ENCODE results near the gene ANTXR2.

ANTXR2 gene

GRCh38 chr4:79948739-79949138 lies 124.3 kb downstream of the ANTXR2 start:
- Histone ChIP-seq H3K27me3 (ENCODE audit: insufficient read depth, poor library complexity, severe bottlenecking) (no peaks in the 10 kb centered on the region), H3K27ac (replicated peaks) (no peak overlapping the region), H3K4me3 (replicated peaks; ENCODE audit: insufficient read depth, low read length) (no peak overlapping the region)
- TF ChIP-seq POLR2AphosphoS5 (IDR thresholded peaks at IDR 0.05; ENCODE audit: low read depth): no peak
- TF ChIP-seq, protein P1, sequence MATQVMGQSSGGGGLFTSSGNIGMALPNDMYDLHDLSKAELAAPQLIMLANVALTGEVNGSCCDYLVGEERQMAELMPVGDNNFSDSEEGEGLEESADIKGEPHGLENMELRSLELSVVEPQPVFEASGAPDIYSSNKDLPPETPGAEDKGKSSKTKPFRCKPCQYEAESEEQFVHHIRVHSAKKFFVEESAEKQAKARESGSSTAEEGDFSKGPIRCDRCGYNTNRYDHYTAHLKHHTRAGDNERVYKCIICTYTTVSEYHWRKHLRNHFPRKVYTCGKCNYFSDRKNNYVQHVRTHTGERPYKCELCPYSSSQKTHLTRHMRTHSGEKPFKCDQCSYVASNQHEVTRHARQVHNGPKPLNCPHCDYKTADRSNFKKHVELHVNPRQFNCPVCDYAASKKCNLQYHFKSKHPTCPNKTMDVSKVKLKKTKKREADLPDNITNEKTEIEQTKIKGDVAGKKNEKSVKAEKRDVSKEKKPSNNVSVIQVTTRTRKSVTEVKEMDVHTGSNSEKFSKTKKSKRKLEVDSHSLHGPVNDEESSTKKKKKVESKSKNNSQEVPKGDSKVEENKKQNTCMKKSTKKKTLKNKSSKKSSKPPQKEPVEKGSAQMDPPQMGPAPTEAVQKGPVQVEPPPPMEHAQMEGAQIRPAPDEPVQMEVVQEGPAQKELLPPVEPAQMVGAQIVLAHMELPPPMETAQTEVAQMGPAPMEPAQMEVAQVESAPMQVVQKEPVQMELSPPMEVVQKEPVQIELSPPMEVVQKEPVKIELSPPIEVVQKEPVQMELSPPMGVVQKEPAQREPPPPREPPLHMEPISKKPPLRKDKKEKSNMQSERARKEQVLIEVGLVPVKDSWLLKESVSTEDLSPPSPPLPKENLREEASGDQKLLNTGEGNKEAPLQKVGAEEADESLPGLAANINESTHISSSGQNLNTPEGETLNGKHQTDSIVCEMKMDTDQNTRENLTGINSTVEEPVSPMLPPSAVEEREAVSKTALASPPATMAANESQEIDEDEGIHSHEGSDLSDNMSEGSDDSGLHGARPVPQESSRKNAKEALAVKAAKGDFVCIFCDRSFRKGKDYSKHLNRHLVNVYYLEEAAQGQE (IDR thresholded peaks at IDR 0.05; ENCODE audit: insufficient replicate concordance, low read depth): no peak
- TF ChIP-seq CTCF (IDR thresholded peaks at IDR 0.05; ENCODE audit: insufficient read depth, low read length): no peak
- no peak for TF ChIP-seq SPI1 (IDR thresholded peaks at IDR 0.05; ENCODE audit: borderline replicate concordance, low read depth)
- no peak for TF ChIP-seq GABPA (IDR thresholded peaks at IDR 0.05; ENCODE audit: low read depth)
- no peak for DNase-seq (ENCODE audit: low read depth in 1 of 2, low spot score in 1 of 2)

- no peak for DNase-seq (ENCODE audit: low read depth in 1 of 2, low spot score in 1 of 2)
- no peak for TF ChIP-seq SPI1 (IDR thresholded peaks at IDR 0.05; ENCODE audit: borderline replicate concordance, low read depth)
- TF ChIP-seq POLR2AphosphoS5 (IDR thresholded peaks at IDR 0.05; ENCODE audit: low read depth): no peak
- no peak for TF ChIP-seq CTCF (IDR thresholded peaks at IDR 0.05; ENCODE audit: insufficient read depth, low read length)
- TF ChIP-seq, protein P1 (IDR thresholded peaks at IDR 0.05; ENCODE audit: insufficient replicate concordance, low read depth): no peak
- TF ChIP-seq GABPA (IDR thresholded peaks at IDR 0.05; ENCODE audit: low read depth): no peak
- no peak overlapping the region for H3K27ac ChIP-seq (replicated peaks)
- H3K27me3 ChIP-seq (ENCODE audit: insufficient read depth, poor library complexity, severe bottlenecking): no peaks in the 10 kb centered on the region
- no peak overlapping the region for H3K4me3 ChIP-seq (replicated peaks; ENCODE audit: insufficient read depth, low read length)
Observed at GRCh38 chr4:79948261-79948660, 124.8 kb downstream of the ANTXR2 start.

DNA sequence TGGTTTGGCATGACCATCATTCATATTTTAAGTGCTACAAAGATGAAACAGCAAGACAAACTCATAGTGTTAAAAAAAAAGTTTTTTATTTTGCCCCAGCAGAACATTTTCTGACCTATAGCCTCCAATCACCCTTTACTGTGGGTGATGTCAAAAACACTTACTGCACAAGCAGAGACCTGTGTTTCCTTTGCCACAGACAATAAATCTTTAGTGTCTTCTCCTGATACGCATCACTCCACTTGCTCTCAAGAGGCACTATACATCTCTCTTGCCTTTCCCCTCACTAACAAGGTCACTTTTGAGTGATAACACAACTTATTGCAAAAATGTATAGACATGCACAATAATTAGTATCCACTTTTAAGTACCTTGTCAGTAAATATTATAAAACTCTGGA lies 125.6 kb downstream of the ANTXR2 start:
- H3K27ac ChIP-seq (replicated peaks): no peak overlapping the region
- no peak for DNase-seq (ENCODE audit: low read depth in 1 of 2, low spot score in 1 of 2)
- no peak for TF ChIP-seq POLR2AphosphoS5 (IDR thresholded peaks at IDR 0.05; ENCODE audit: low read depth)
- TF ChIP-seq, protein P1 (IDR thresholded peaks at IDR 0.05; ENCODE audit: insufficient replicate concordance, low read depth): no peak
- TF ChIP-seq SPI1 (IDR thresholded peaks at IDR 0.05; ENCODE audit: borderline replicate concordance, low read depth): no peak
- no peak for TF ChIP-seq CTCF (IDR thresholded peaks at IDR 0.05; ENCODE audit: insufficient read depth, low read length)
- no peak for TF ChIP-seq GABPA (IDR thresholded peaks at IDR 0.05; ENCODE audit: low read depth)
- no peak overlapping the region for H3K4me3 ChIP-seq (replicated peaks; ENCODE audit: insufficient read depth, low read length)
- H3K27me3 ChIP-seq (ENCODE audit: insufficient read depth, poor library complexity, severe bottlenecking): no peaks in the 10 kb centered on the region
